WTC11 (cell line): ENCODE results near the gene ALX4. TPM values are rescaled to one million over a fixed set of nuclear protein-coding genes. Genes with fewer than 3 reads are reported as not detected.

Source experiments
- ATAC-seq: fragments of 200-7000 bp; cut with Tn5 transposase; 2 replicates; pipeline ENCODE4 v1.10.0; 2021; ENCODE audit warnings: mild to moderate bottlenecking, moderate library complexity
- CTCF ChIA-PET: fragments of 300-600 bp; sonication (Branson Sonifier 250); formaldehyde crosslinking; loops from one replicate; lab custom pipeline; 2021; ENCODE audit warnings: antibody characterized with exemption; lab: Charles Lee
- POLR2A ChIA-PET: fragments of 350-600 bp; sonication (Branson Sonifier 250); formaldehyde crosslinking; loops from one replicate; lab custom pipeline; 2021; ENCODE audit warnings: antibody characterized with exemption; lab: Charles Lee
- DNase-seq: peaks from one replicate; pipeline ENCODE4 v3.0.0; 2021; ENCODE audit warnings: low spot score
- H3K27ac Mint-ChIP-seq: 2 replicates; pipeline ENCODE4 v1.8.0; 2021; ENCODE audit warnings: mixed read lengths
- H3K27me3 Mint-ChIP-seq: 2 replicates; pipeline ENCODE4 v1.8.0; 2021; ENCODE audit warnings: low read depth, mild to moderate bottlenecking, moderate library complexity, mixed read lengths
- H3K36me3 Mint-ChIP-seq: 2 replicates; pipeline ENCODE4 v1.8.0; 2021; ENCODE audit warnings: mixed read lengths
- H3K4me1 Mint-ChIP-seq: 2 replicates; pipeline ENCODE4 v1.8.0; 2022; ENCODE audit warnings: mixed read lengths
- H3K4me3 Mint-ChIP-seq: 2 replicates; pipeline ENCODE4 v1.8.0; 2021; ENCODE audit warnings: mild to moderate bottlenecking, moderate library complexity, mixed read lengths
- H3K9me3 Mint-ChIP-seq: 2 replicates; pipeline ENCODE4 v1.8.0; 2021; ENCODE audit warnings: mixed read lengths
- AFF4 ChIP-seq: sonication (generic); formaldehyde crosslinking; IDR thresholded peaks from 2 replicates; pipeline ENCODE4 v1.8.1; 2023; ENCODE audit warnings: mild to moderate bottlenecking, missing genetic modification reagents, borderline replicate concordance
- ARID4B ChIP-seq: sonication (generic); formaldehyde crosslinking; IDR thresholded peaks from 2 replicates; pipeline ENCODE4 v1.8.0; 2023; ENCODE audit warnings: missing genetic modification reagents, mild to moderate bottlenecking, borderline replicate concordance
- CBFB ChIP-seq: sonication (generic); formaldehyde crosslinking; IDR thresholded peaks from 2 replicates; pipeline ENCODE4 v1.8.1; 2022; ENCODE audit warnings: mild to moderate bottlenecking, low read depth, missing genetic modification reagents
- CTCF ChIP-seq: fragments of 200-600 bp; IDR thresholded peaks from 2 replicates; pipeline ENCODE4 v1.8.0; 2022; ENCODE audit warnings: antibody characterized with exemption
- EMX1 ChIP-seq: fragments of 250-450 bp; sonication (Bioruptor Pico); IDR thresholded peaks from 2 replicates; pipeline ENCODE4 v1.8.0; 2021; ENCODE audit warnings: mild to moderate bottlenecking
- ESRRA ChIP-seq: sonication (generic); formaldehyde crosslinking; IDR thresholded peaks from 2 replicates; pipeline ENCODE4 v1.8.1; 2022; ENCODE audit warnings: mild to moderate bottlenecking, missing genetic modification reagents, borderline replicate concordance
- IRF2 ChIP-seq: sonication (generic); formaldehyde crosslinking; IDR thresholded peaks from 2 replicates; pipeline ENCODE4 v1.8.0; 2022; ENCODE audit warnings: low read depth, missing genetic modification reagents, borderline replicate concordance
- KAT7 ChIP-seq: sonication (generic); formaldehyde crosslinking; IDR thresholded peaks from 2 replicates; pipeline ENCODE4 v1.8.1; 2023; ENCODE audit warnings: missing genetic modification reagents, mild to moderate bottlenecking, borderline replicate concordance
- NR1H2 ChIP-seq: sonication (generic); formaldehyde crosslinking; IDR thresholded peaks from 2 replicates; pipeline ENCODE4 v1.9.0; 2021; ENCODE audit warnings: mild to moderate bottlenecking, moderate library complexity, missing genetic modification reagents
- SMAD3 ChIP-seq: sonication (generic); formaldehyde crosslinking; IDR thresholded peaks from 2 replicates; pipeline ENCODE4 v1.8.0; 2022; ENCODE audit warnings: missing genetic modification reagents, mild to moderate bottlenecking, borderline replicate concordance
- SMAD4 ChIP-seq: sonication (generic); formaldehyde crosslinking; IDR thresholded peaks from 2 replicates; pipeline ENCODE4 v1.8.0; 2022; ENCODE audit warnings: mild to moderate bottlenecking, missing genetic modification reagents
- TCF7 ChIP-seq: sonication (generic); formaldehyde crosslinking; IDR thresholded peaks from 2 replicates; pipeline ENCODE4 v1.8.0; 2022; ENCODE audit warnings: mild to moderate bottlenecking, low read depth, missing genetic modification reagents, moderate library complexity
- TEAD4 ChIP-seq: sonication (generic); formaldehyde crosslinking; IDR thresholded peaks from 2 replicates; pipeline ENCODE4 v1.8.0; 2022; ENCODE audit warnings: mild to moderate bottlenecking, missing genetic modification reagents
- total RNA-seq: library from RNA; stranded (reverse); gene quantifications from 3 replicates; pipeline ENCODE4 v1.2.3, GENCODE V29; 2021

Gene ALX4
- total RNA-seq, 1 experiment from 2014 or later: not detected

- Mint-ChIP-seq H3K27me3 (no peaks in the 10 kb centered on the region; the same call in 1 of the 2 replicates), H3K27ac (no peak overlapping the region), H3K4me1 (no peaks in the 10 kb centered on the region), H3K4me3 (no peak overlapping the region), H3K36me3 (peaks cover 12% of the 10 kb centered on the region), H3K9me3 (peaks cover 17% of the 10 kb centered on the region)
- no peak for TF ChIP-seq SMAD3 (CRISPR knock-in tag)
- TF ChIP-seq TEAD4 (CRISPR knock-in tag): no peak
- no peak for TF ChIP-seq NR1H2 (CRISPR knock-in tag)
- no peak for TF ChIP-seq TCF7 (CRISPR knock-in tag)
- no peak for TF ChIP-seq KAT7 (CRISPR knock-in tag)
- no peak for TF ChIP-seq SMAD4
- DNase-seq (no peak), ATAC-seq (no peak)
- CTCF ChIA-PET: interaction anchor here (0.6 to 1.8 kb wide), 6 partner anchors 38 to 162 kb away, joined by 3 to 15 read pairs (median 4); partner anchors contain the start of gene EXT2
- POLR2A ChIA-PET: no interaction called here
Observed at GRCh38 chr11:44257338-44258189, 52.4 kb downstream of the ALX4 start.

- no peak overlapping the region for H3K4me3 Mint-ChIP-seq
- H3K9me3 Mint-ChIP-seq: peaks cover 25% of the 10 kb centered on the region
- DNase-seq (no peak), ATAC-seq (no peak)
- POLR2A ChIA-PET: no interaction called here
- H3K27me3 Mint-ChIP-seq: no peaks in the 10 kb centered on the region; the same call in 1 of the 2 replicates
- TF ChIP-seq TCF7 (CRISPR knock-in tag) (no peak), ARID4B (CRISPR knock-in tag) (no peak), AFF4 (CRISPR knock-in tag) (no peak), CBFB (CRISPR knock-in tag) (no peak), IRF2 (CRISPR knock-in tag) (no peak), TEAD4 (CRISPR knock-in tag) (no peak), ESRRA (CRISPR knock-in tag) (no peak), CTCF (no peak), EMX1 (no peak)
- H3K4me1 Mint-ChIP-seq: no peaks in the 10 kb centered on the region
- peaks cover 20% of the 10 kb centered on the region for H3K36me3 Mint-ChIP-seq
- no peak overlapping the region for H3K27ac Mint-ChIP-seq
- CTCF ChIA-PET: interaction anchor here (1.6 to 1.8 kb wide), 2 partner anchors 123 to 161 kb away, joined by 5 to 15 read pairs; partner anchors contain the start of gene EXT2
Observed at GRCh38 chr11:44256673-44257291, 53.2 kb downstream of the ALX4 start.
